ENCODE results near the gene TMEM200B.
"Not testable (repeated sequence)": the region's sequence is repeated elsewhere in the genome, so short reads cannot be mapped to it uniquely, and the experiment has no call there.

The TMEM200B gene

DNA sequence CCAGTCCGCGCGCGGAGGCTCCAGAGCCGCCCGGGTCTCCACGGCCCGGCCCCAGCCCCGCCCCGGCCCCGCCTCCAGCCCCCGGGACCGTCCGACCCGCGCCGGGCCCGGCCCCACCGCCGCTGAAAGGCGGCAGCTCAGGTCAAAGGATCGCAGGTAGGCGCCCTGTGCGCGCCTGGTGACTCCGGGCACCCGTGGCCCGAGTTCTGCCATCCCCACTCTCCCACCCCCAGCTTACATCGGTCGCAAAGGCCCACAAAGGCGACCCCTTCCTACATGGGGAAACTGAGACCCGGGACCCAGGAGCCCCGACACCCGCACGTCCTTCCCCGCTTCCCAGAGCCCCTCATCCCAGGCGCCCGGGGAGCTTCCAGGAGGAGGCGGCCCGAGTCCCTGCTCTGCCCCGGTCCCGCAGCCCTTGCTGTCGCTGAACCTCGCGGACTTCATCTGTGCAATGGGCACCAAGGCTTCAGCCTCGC lies at the start of gene TMEM200B:
TMEM200B (minus strand) TSS at position 17 of the 479 bp plus-strand sequence. CDS start 2,075 bp downstream, outside the sequence.
- no peak for DNase-seq (ENCODE audit: low read depth in 2 of 2)

DNA sequence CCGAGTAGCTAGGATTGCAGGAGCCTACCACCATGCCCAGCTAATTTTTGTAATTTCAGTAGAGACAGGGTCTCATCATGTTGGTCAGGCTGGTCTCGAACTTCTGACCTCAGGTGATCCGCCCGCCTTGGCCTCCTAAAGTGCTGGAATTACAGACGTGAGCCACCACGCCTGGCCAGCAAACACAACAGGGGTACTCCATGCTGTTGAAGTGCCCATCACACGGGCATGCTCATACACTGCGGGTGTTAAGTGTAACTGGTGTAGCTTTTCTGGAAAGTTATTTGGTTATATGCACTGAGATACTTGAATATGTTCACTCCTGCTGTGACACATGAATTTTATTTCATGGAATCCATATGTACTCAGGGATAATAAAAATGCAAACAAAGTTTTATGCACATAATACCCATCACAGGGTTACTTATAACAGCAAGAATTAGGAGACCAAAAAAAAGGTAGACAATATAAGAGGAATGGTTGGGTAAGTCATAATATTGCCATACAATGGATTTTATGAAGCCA lies 48.8 kb upstream of the TMEM200B start:
- no peak for DNase-seq (ENCODE audit: low read depth in 2 of 2)

DNA sequence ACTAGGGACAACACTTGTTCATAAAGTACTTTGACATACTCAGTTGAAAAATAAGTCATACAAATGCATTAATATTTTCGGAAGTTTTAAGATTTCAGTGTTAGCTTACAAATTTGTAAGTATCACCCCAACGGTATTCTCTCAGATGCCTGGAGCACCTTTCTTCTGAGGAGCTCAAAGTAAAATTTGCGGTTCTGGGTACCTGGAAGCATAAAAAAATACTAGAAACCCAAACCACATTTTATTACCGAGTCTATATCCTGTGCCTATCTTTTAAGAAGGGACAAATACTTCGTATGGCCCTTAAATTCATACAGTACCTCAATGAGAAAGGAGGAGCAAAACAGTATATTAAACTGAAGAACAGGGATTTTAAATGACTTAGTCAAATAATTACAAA lies 47.8 kb upstream of the TMEM200B start:
- DNase-seq (ENCODE audit: low read depth in 2 of 2): no peak

DNA sequence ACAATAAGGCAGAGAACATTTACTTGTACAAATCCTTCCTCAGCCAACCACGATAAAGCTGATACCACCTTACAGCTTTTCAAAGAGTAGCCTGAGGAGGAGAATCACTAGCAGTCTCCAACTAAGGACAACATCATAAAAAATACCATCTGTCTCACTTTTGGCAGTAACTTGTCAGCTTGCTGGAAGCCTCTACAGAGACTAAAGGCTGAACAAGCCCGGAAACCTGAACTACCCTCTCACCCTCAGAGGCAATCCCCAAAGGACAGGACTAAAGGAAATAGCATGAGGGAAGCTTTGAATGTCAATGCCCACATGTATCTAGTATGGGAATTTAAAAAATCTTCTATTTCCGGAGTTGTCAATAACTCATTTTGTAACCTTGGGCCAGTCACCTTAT lies 47.4 kb upstream of the TMEM200B start:
- DNase-seq (ENCODE audit: low read depth in 2 of 2): no peak

- no peak for DNase-seq (ENCODE audit: low read depth in 2 of 2)
These were observed 46.3 kb upstream of the TMEM200B start for GRCh38 chr1:29169976-29170375.

DNA sequence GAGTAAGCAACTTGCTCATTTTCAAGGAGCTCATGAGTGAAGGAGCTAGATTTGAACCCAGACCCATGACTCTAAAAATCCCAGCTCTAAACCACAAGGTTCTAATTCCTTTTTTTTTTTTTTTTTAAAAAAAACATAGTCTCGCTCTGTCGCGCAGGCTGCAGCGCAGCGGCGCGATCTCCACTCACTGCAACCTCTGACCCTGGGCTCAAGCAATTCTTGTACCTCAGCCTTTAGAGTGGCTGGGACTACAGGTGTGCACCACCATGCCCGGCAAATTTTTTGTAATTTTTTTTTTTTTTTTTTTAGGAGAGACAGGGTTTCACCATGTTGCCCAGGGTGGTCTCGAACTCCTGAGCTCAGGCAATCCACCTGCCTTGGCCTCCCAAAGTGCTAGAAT lies 44.2 kb upstream of the TMEM200B start:
- DNase-seq (ENCODE audit: low read depth in 2 of 2): no peak

GRCh38 chr1:29166291-29166878 lies 42.7 kb upstream of the TMEM200B start:
- DNase-seq (ENCODE audit: low read depth in 2 of 2): no peak

GRCh38 chr1:29164588-29164987 lies 40.9 kb upstream of the TMEM200B start:
- DNase-seq (ENCODE audit: low read depth in 2 of 2): no peak

DNA sequence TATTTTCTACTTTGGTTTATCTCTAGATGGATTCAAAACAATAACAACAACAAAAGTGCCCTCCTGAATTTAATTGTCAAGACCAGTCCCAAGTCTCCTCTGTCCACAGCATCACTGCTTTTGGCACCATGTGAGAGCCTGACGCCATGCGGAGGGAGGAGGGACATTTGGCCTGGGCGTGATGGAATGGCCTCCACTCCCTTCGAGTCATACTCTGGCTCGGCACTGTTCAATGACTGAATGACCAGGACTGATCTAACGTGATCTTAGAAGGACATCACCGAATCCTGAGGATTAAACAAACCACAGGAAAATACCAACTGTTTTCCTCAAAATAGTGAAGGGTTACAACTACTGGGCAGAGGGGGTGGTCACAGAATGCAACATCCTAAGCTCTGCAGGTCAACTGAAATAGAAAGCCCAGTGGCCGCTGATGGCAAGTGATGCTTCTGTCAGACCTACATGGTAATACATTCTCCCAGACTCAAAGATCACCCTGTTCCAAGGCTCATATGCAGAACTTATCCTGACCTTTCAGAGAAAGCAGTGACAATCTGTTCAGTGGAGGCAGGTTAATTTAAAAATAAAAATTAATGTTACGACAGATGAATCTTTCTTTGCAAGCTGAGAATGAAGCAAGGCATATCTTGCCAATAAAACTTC lies 38.9 kb upstream of the TMEM200B start:
- no peak for DNase-seq (ENCODE audit: low read depth in 2 of 2)

DNA sequence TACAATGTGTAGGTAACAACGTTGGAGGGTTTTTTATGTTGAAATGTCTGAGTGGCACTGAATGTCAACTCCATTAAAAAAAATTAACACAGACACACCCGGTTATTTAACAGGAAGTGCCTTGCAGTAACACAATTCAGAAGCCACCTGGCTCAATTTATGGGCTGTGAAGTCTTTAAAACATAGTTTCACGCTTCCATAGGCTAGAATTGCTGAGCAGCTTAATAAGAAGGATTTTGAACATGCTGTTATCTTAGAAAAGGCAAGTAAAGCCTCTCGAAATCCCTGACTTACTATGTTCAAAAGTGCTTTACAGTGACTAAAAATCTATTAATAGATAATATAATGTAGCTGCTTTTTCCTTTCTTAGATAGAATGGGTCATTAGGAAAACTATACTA lies 38.3 kb upstream of the TMEM200B start:
- DNase-seq (ENCODE audit: low read depth in 2 of 2): no peak

DNA sequence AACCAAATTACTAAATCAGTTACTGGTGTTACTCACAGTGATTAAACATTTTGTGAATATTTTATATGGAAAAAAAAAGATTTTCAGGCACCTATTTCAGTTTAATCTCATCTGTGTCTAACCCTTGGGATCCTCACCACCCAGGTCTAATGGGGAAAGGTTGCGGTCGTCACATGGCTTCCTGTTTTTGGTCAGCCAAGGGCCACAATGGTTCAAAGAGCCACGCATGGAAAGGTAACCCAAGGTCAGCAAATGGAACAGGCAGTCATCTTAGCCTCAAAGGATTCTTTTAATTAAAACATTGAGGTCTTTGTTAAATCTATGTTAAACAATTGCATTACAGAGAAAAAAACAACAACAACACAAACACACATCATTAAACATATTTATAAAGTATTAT lies 36.1 kb upstream of the TMEM200B start:
- DNase-seq (ENCODE audit: low read depth in 2 of 2): no peak

GRCh38 chr1:29157269-29157601 lies 33.5 kb upstream of the TMEM200B start:
- DNase-seq (ENCODE audit: low read depth in 2 of 2): no peak

DNA sequence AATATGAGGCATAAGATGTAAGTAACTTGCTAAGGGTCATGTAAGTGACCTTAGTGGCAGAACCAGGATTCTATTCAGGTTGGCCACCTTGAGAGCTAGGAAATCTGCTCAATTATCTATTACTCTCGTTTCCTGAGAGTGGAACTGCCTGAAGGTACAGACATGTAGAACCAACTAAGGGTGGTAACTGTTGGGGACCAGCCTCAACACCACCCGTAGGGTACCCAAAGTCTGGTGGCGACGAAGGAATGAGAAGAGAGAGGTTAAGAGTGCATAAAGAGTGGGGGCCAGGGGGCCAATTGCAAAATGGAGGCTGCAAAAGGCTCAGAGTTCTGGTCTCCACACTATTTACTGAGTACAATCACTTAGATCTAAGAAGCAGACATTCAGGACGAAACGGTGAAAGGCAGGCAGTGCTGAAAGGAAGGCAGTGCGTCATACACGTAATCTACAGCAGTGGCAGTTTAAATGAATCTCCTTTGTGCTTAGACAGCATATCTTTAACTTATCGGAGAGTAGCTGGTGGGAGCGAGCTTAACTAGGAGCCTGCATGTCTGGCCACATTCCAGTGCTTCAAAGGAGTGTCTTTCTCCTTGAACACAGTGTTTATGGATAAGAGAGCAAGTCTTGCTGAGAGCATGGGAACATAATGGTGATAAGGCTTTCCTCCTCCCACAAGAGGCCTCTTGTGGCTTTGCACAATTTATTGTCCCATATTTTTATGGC lies 33.0 kb upstream of the TMEM200B start:
- no peak for DNase-seq (ENCODE audit: low read depth in 2 of 2)

GRCh38 chr1:29152046-29152805 lies 28.5 kb upstream of the TMEM200B start:
- no peak for DNase-seq (ENCODE audit: low read depth in 2 of 2)

DNA sequence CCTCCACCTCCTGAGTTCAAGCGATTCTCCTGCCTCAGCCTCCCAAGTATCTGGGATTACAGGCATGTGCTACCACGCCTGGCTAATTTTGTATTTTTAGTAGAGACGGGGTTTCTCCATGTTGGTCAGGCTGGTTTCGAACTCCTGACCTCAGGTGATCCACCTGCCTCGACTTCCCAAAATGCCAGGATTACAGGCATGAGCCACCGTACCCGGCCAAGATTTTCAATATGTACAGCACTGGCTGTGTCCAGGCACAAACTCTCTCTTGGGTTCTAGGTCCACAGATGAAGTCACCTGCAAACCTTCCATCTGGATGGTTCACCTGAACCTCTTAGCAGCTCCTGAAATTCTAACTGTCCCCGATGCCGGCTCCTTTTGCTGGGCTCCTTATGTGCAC lies 26.6 kb upstream of the TMEM200B start:
- not testable (repeated sequence) for DNase-seq (ENCODE audit: low read depth in 2 of 2)

- DNase-seq (ENCODE audit: low read depth in 2 of 2): no peak
These were observed 25.2 kb upstream of the TMEM200B start for GRCh38 chr1:29148656-29149491.

DNA sequence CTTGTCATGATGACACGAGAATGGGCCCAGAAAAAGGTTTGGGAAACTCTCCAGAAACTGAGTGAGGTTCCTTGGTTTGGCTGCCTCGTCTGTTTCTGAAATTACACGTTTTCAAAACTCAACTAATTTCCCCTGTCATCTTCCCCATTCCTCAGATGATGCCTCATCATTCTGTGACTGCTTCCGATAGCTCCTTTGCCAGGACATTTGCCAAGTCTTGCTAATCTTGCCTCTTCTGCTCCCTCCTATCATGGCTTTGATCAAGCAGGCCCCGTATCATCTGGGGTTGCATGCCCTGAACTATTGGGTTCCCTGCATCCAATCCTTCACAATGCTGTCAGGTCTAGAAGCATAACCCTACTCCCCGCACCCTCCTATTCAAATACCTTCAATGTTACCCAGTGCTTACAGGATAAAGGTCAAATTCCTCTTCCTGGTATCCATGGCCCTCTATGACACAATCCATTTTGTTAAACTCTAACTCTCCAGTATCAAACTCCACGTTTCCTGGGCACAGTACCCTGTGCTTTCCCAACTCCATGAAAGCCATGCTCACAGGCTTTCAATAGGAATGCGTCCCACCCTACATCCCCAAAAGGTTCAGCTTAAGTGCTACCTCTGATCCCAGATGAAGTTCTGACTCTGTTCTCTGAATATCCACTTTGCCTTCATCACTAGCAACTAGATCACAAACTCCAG lies 22.2 kb upstream of the TMEM200B start:
- no peak for DNase-seq (ENCODE audit: low read depth in 2 of 2)

DNA sequence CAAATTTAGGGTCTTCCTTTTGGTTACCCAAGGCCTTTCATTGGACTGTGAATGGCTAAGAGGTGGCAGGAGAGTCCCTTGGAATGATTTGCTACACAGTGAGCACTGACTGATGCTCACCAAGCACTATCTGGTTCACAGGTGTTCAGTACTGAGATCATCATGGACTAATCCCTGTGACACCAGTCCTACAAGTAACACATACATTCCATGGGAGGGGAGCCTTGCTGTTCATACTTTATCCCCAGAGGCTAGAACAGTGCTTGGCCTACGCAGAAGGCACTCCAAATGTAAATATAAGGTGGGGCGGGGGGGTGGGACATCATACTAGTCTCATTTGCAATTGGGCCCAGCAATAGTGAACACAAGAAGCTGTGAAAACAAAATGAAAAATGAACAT lies 20.5 kb upstream of the TMEM200B start:
- no peak for DNase-seq (ENCODE audit: low read depth in 2 of 2)

- DNase-seq (ENCODE audit: low read depth in 2 of 2): no peak
These were observed 19.0 kb upstream of the TMEM200B start for GRCh38 chr1:29142714-29143113.

- no peak for DNase-seq (ENCODE audit: low read depth in 2 of 2)
These were observed 12.8 kb upstream of the TMEM200B start for GRCh38 chr1:29136391-29136915.
